ENCODE results near the gene PRKAR2B. TPM values are rescaled to one million over a fixed set of nuclear protein-coding genes. Genes with fewer than 3 reads are reported as not detected.
A peak's percentile ranks its signal among the peaks of the same experiment; 100 is the strongest.

The PRKAR2B gene
- total and polyA plus RNA-seq, 2 experiments from 2014 or later = 48.8 to 50.6 TPM

- H3K4me1 ChIP-seq (ENCODE audit: insufficient read depth) = peaks cover 7% of the 10 kb centered on the region
- peaks cover 17% of the 10 kb centered on the region; the same call in 2 of the 3 replicates for H3K4me1 Mint-ChIP-seq
- no peaks in the 10 kb centered on the region for H3K36me3 ChIP-seq (ENCODE audit: insufficient read depth)
- H3K9me3 Mint-ChIP-seq = no peaks in the 10 kb centered on the region
- no peaks in the 10 kb centered on the region for H3F3A ChIP-seq (replicated peaks; ENCODE audit: low read depth)
- peaks cover 7% of the 10 kb centered on the region for H3K27me3 Mint-ChIP-seq (ENCODE audit: insufficient read depth, low read depth, poor library complexity)
- no peaks in the 10 kb centered on the region for H3K9me2 ChIP-seq (ENCODE audit: insufficient read depth)
- H3K4me2 ChIP-seq = no peak overlapping the region
- no peak overlapping the region for H3K4me3 ChIP-seq
- no peak overlapping the region for H3K27ac Mint-ChIP-seq
- no peaks in the 10 kb centered on the region for H3K36me3 Mint-ChIP-seq (ENCODE audit: low read depth)
- H3K27me3 ChIP-seq (ENCODE audit: insufficient read depth) = no peaks in the 10 kb centered on the region
- no peak overlapping the region for H3K27ac ChIP-seq (ENCODE audit: low read depth)
- H2AFZ ChIP-seq = peak overlapping the region; percentile 3; the same call in 1 of the 2 replicates
- no peaks in the 10 kb centered on the region for H4K20me1 ChIP-seq (replicated peaks; ENCODE audit: insufficient read depth)
- H3K79me2 ChIP-seq (replicated peaks; ENCODE audit: insufficient read depth) = peaks cover 4% of the 10 kb centered on the region
- no peak overlapping the region for H3K4me3 Mint-ChIP-seq
- no peak for ATAC-seq
- no peak for DNase-seq (ENCODE audit: low spot score)
- no peak for TF ChIP-seq EZH2phosphoT487 (IDR thresholded peaks at IDR 0.05; ENCODE audit: unreplicated experiment)
- TF ChIP-seq POLR2AphosphoS5 (IDR thresholded peaks at IDR 0.05; ENCODE audit: low read depth) = no peak
- TF ChIP-seq JUNB (IDR thresholded peaks at IDR 0.05; ENCODE audit: unreplicated experiment) = no peak
- no peak for TF ChIP-seq ZNF331 (CRISPR knock-in tag; IDR thresholded peaks at IDR 0.05; ENCODE audit: low read depth)
- TF ChIP-seq CTCF (conservative IDR thresholded peaks at IDR 0.05; ENCODE audit: low read depth in 2 of 2) = no peak
- no peak for TF ChIP-seq ZNF114 (CRISPR knock-in tag; IDR thresholded peaks at IDR 0.05)
- no peak for TF ChIP-seq STAT1 (IDR thresholded peaks at IDR 0.05; ENCODE audit: unreplicated experiment)
- TF ChIP-seq CREB1 (CRISPR knock-in tag; IDR thresholded peaks at IDR 0.05; ENCODE audit: low read depth) = no peak
- no peak for TF ChIP-seq ZNF462 (CRISPR knock-in tag; IDR thresholded peaks at IDR 0.05)
- TF ChIP-seq, protein P1, sequence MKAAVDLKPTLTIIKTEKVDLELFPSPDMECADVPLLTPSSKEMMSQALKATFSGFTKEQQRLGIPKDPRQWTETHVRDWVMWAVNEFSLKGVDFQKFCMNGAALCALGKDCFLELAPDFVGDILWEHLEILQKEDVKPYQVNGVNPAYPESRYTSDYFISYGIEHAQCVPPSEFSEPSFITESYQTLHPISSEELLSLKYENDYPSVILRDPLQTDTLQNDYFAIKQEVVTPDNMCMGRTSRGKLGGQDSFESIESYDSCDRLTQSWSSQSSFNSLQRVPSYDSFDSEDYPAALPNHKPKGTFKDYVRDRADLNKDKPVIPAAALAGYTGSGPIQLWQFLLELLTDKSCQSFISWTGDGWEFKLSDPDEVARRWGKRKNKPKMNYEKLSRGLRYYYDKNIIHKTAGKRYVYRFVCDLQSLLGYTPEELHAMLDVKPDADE (IDR thresholded peaks at IDR 0.05) = no peak
- no peak for TF ChIP-seq REST (IDR thresholded peaks at IDR 0.05; ENCODE audit: unreplicated experiment)
- no peak for TF ChIP-seq EZH2 (IDR thresholded peaks at IDR 0.05; ENCODE audit: low read depth, unreplicated experiment)
These were observed 120.8 kb downstream of the PRKAR2B start for GRCh38 chr7:107165341-107165740.

All from GM23338 (cell line).